Glutamatergic neuron (in vitro differentiated cells): ENCODE results near the gene XPC. TPM values are rescaled to one million over a fixed set of nuclear protein-coding genes. Genes with fewer than 3 reads are reported as not detected.
"Not testable (repeated sequence)": the region's sequence is repeated elsewhere in the genome, so short reads cannot be mapped to it uniquely, and the experiment has no call there.

Source experiments
- DNase-seq: peaks from one replicate; pipeline ENCODE4 v3.0.0; 2022
- H3K27ac Mint-ChIP-seq: one replicate; pipeline ENCODE4 v1.8.0; 2020; ENCODE audit warnings: mild to moderate bottlenecking, mixed read lengths, inconsistent platforms; ENCODE audit not compliant: unreplicated experiment
- H3K27me3 Mint-ChIP-seq: one replicate; pipeline ENCODE4 v1.8.0; 2020; ENCODE audit warnings: mild to moderate bottlenecking, moderate library complexity, mixed read lengths, inconsistent platforms; ENCODE audit not compliant: unreplicated experiment
- H3K36me3 Mint-ChIP-seq: one replicate; pipeline ENCODE4 v1.8.0; 2020; ENCODE audit warnings: mild to moderate bottlenecking, mixed read lengths, inconsistent platforms; ENCODE audit not compliant: unreplicated experiment
- H3K4me1 Mint-ChIP-seq: one replicate; pipeline ENCODE4 v1.8.0; 2020; ENCODE audit warnings: mild to moderate bottlenecking, low read depth, mixed read lengths, inconsistent platforms; ENCODE audit not compliant: unreplicated experiment
- H3K4me3 Mint-ChIP-seq: one replicate; pipeline ENCODE4 v1.8.0; 2020; ENCODE audit warnings: mild to moderate bottlenecking, mixed read lengths, inconsistent platforms; ENCODE audit not compliant: unreplicated experiment
- H3K9me3 Mint-ChIP-seq: one replicate; pipeline ENCODE4 v1.8.0; 2020; ENCODE audit warnings: mild to moderate bottlenecking, moderate library complexity, mixed read lengths, inconsistent platforms; ENCODE audit not compliant: unreplicated experiment
- total RNA-seq: library from RNA; stranded (reverse); fragmentation: NEBNext Ultra II Directional; extraction: Animal tissue kit (Norgen Biotek cat#: 25700); gene quantifications from one replicate; pipeline ENCODE4 v1.2.1, GENCODE V29; 2021; ENCODE audit not compliant: unreplicated experiment
- TF ChIP-seq, protein P1 (sequence below): fragments of 200-600 bp; sonication (generic); IDR thresholded peaks from one replicate; pipeline ENCODE4 v1.5.0; 2021; ENCODE audit not compliant: partially characterized antibody, unreplicated experiment

The XPC gene
- total RNA-seq, 1 donor from 2014 or later, result 39.5 TPM

DNA sequence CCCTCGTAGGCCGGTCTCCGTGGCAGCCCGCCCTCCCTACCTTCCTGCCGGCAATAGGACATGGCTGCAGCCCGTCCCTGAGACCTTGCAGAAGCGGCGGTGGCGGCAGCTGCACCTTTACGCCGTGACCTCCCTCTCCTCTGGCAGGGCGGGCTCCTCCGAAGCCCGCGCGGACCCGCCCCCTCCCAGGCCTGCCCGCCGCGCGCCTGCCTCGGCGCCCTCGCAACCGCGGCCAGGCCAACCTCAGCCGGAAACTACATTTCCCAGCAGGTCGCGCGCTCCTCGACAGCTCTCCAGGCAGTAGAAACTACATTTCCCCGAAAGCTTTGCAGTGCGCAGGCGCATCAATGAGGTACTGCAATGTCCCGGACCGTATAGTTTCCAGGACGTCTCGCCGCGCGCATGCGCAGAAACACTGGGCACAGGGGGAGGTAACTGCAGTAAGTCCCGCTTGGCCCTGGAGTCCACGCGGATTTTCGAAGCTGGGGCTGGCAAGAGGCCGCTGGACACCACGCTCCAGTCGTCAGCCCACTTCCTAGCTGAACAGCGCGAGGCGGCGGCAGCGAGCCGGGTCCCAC, 53.7 kb downstream of the XPC start, which contains the start of the genes CHCHD4 and TMEM43:
TSS of gene CHCHD4 (minus strand) at position 256 of the 578 bp plus-strand sequence. CDS start at position 62, 194 bp downstream.
TSS of gene TMEM43 (plus strand) at position 438 of the 578 bp plus-strand sequence. CDS start 142 bp downstream, outside the sequence.
- H3K9me3 Mint-ChIP-seq, result peaks cover 8% of the 10 kb centered on the region
- TF ChIP-seq, protein P1, sequence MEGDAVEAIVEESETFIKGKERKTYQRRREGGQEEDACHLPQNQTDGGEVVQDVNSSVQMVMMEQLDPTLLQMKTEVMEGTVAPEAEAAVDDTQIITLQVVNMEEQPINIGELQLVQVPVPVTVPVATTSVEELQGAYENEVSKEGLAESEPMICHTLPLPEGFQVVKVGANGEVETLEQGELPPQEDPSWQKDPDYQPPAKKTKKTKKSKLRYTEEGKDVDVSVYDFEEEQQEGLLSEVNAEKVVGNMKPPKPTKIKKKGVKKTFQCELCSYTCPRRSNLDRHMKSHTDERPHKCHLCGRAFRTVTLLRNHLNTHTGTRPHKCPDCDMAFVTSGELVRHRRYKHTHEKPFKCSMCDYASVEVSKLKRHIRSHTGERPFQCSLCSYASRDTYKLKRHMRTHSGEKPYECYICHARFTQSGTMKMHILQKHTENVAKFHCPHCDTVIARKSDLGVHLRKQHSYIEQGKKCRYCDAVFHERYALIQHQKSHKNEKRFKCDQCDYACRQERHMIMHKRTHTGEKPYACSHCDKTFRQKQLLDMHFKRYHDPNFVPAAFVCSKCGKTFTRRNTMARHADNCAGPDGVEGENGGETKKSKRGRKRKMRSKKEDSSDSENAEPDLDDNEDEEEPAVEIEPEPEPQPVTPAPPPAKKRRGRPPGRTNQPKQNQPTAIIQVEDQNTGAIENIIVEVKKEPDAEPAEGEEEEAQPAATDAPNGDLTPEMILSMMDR, result no peak
- H3K27me3 Mint-ChIP-seq, result peaks cover 3% of the 10 kb centered on the region
- DNase-seq, result peak; percentile 100
- peaks cover 16% of the 10 kb centered on the region for H3K36me3 Mint-ChIP-seq
- peak within 1 kb of the TSS; percentile 96 for H3K27ac Mint-ChIP-seq
- H3K4me3 Mint-ChIP-seq, result peak within 1 kb of the TSS; percentile 97
- peaks cover 7% of the 10 kb centered on the region for H3K4me1 Mint-ChIP-seq

DNA sequence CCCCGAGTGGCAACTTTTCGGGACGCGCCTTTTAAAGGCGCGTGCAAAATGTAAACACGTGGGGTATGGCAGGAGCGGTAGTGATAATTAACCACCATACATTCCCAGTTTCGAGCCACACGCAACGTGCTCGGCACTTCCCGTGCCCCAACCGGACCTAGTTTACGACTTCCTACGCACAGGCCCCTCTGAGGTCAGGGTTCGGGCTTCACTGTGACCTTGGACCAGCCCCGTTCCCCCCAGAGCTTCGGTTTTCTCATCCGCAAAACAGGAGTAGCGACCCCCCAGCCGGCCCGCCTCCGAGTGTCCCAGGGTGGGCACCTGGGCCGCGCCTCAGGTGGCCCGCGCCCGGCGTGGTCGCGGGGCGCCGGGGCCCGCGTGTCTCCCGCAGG, 54.2 kb downstream of the XPC start:
- Mint-ChIP-seq H3K4me3 (peak overlapping the region; percentile 90), H3K9me3 (peaks cover 8% of the 10 kb centered on the region), H3K27me3 (peaks cover 3% of the 10 kb centered on the region), H3K4me1 (peaks cover 7% of the 10 kb centered on the region), H3K36me3 (peaks cover 16% of the 10 kb centered on the region), H3K27ac (peak overlapping the region; percentile 17)
- TF ChIP-seq, protein P1, result no peak
- DNase-seq, result peak; percentile 49

GRCh38 chr3:14123308-14124222, 54.8 kb downstream of the XPC start:
- TF ChIP-seq, protein P1, result no peak
- Mint-ChIP-seq H3K4me1 (peaks cover 7% of the 10 kb centered on the region), H3K36me3 (peaks cover 13% of the 10 kb centered on the region), H3K9me3 (peaks cover 8% of the 10 kb centered on the region), H3K4me3 (peak overlapping the region; percentile 90), H3K27ac (peak overlapping the region; percentile 17), H3K27me3 (peaks cover 3% of the 10 kb centered on the region)
- DNase-seq, result no peak

DNA sequence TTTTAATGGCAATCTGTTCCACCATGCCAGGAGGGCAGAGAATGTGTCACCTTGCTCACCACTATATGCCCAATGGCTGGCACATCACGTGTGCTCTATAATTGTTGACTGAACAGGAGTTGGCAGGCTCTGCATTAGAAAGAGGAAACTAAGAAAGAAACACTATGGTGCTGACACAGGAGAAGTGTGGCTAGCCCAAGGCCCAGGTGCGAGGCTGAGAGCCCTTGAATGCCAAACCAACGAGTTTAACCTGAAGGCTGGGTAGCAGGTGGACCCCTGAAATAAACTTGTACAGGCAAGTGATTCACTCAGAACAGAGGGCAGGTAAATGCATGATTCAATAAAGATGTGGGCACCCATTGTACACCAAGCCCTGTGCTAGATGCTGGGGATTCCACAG, 56.1 kb downstream of the XPC start:
- H3K4me3 Mint-ChIP-seq, result no peak overlapping the region
- peaks cover 7% of the 10 kb centered on the region for H3K36me3 Mint-ChIP-seq
- H3K4me1 Mint-ChIP-seq, result peaks cover 7% of the 10 kb centered on the region
- TF ChIP-seq, protein P1, result no peak
- no peak overlapping the region for H3K27ac Mint-ChIP-seq
- no peak for DNase-seq
- H3K9me3 Mint-ChIP-seq, result peaks cover 8% of the 10 kb centered on the region
- H3K27me3 Mint-ChIP-seq, result peaks cover 3% of the 10 kb centered on the region

GRCh38 chr3:14121859-14122258, 56.5 kb downstream of the XPC start:
- Mint-ChIP-seq H3K27ac (no peak overlapping the region), H3K4me1 (peaks cover 7% of the 10 kb centered on the region), H3K4me3 (no peak overlapping the region), H3K9me3 (peaks cover 8% of the 10 kb centered on the region), H3K27me3 (peaks cover 3% of the 10 kb centered on the region), H3K36me3 (peaks cover 7% of the 10 kb centered on the region)
- DNase-seq, result no peak
- TF ChIP-seq, protein P1, result no peak

- H3K36me3 Mint-ChIP-seq, H3K4me3 Mint-ChIP-seq, H3K9me3 Mint-ChIP-seq: not testable (repeated sequence)
Measured at GRCh38 chr3:14120921-14121448, 57.4 kb downstream of the XPC start.

More at GRCh38 chr3:14120921-14121448, 57.4 kb downstream of the XPC start:
- not testable (repeated sequence) for H3K27ac Mint-ChIP-seq, H3K4me1 Mint-ChIP-seq, H3K27me3 Mint-ChIP-seq, DNase-seq
